ENCODE results near the gene SUSD5. TPM values are rescaled to one million over a fixed set of nuclear protein-coding genes. Genes with fewer than 3 reads are reported as not detected.

Gene SUSD5
- total RNA-seq, 4 donors from 2014 or later: 0.18 to 0.85 (median 0.40) TPM; not detected in 1

DNA sequence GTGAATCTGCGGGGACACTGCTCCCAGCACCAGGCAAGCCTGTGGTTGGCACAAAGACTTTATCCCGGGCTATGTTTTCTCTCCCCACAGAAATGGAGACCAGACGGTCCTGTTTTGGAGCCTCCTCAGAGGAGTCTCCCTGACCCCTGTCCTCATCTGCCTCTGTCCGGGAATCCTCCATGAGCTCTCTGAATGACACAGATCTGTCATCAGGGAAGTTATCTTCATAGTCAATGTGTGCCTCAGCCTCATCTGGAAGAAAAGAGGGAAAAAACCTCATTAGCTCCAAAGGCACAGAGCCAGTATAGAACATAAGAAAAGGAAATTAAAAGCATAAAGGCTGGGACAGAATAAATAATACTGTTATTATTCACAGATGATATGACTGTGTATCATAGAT lies 64.8 kb downstream of the SUSD5 start:
- TF ChIP-seq POLR2A (IDR thresholded peaks at IDR 0.05): no peak
- TF ChIP-seq, protein P1, sequence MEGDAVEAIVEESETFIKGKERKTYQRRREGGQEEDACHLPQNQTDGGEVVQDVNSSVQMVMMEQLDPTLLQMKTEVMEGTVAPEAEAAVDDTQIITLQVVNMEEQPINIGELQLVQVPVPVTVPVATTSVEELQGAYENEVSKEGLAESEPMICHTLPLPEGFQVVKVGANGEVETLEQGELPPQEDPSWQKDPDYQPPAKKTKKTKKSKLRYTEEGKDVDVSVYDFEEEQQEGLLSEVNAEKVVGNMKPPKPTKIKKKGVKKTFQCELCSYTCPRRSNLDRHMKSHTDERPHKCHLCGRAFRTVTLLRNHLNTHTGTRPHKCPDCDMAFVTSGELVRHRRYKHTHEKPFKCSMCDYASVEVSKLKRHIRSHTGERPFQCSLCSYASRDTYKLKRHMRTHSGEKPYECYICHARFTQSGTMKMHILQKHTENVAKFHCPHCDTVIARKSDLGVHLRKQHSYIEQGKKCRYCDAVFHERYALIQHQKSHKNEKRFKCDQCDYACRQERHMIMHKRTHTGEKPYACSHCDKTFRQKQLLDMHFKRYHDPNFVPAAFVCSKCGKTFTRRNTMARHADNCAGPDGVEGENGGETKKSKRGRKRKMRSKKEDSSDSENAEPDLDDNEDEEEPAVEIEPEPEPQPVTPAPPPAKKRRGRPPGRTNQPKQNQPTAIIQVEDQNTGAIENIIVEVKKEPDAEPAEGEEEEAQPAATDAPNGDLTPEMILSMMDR (IDR thresholded peaks at IDR 0.05): no peak
- Histone ChIP-seq H3K27ac (no peak overlapping the region), H3K4me1 (no peaks in the 10 kb centered on the region), H3K27me3 (no peaks in the 10 kb centered on the region), H3K9me3 (no peaks in the 10 kb centered on the region), H3K36me3 (no peaks in the 10 kb centered on the region), H3K4me3 (no peak overlapping the region)
- no peak for DNase-seq

DNA sequence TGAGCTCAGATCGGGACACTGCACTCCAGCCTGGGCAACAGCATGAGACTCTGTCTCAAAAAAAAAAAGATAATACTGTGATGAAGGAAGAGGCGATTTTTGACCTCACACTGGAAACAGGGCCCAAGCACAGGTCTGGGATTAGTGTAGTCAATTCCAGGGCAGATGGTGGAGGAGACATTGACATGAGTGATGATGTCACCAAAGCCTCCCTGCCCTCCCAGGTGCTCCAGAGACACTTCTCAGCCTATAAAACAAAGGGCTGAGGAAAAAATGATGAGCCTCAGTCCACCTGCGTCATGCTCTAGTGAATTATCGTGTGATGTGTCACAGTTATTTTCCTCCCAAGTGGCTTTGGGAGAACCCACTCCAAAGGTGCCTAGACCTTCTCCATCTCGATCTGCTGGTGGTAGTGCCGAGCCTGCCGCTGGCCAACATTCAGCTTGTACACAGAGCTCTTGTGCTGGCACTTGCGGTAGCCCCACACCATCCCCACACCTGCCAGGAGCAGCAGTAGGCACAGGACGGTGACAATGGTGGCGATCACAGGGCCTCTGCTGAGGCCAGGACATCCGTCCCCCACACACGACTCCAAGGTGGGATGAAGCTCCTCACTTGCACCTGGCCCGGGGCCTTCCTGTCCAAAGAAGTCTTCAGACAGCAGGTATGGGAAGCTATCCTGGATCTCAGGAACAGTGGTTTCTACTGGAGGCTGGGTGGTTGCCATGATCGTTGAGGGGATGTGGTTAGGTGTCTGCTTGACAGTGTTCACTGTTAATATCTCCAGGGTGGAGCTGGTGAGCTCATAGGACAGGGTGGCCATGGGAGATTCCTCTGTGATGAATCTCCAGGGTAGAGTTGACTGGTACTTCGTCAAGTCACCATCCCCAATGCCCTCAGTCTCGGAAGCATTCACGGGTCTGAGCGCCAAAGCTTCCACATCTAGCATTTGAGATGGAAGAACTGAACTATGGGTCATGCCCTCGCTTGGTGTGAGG lies 65.9 kb downstream of the SUSD5 start:
- no peak for TF ChIP-seq POLR2A (IDR thresholded peaks at IDR 0.05)
- TF ChIP-seq, protein P1 (IDR thresholded peaks at IDR 0.05): no peak
- no peak overlapping the region for H3K4me3 ChIP-seq
- H3K27ac ChIP-seq: no peak overlapping the region
- no peaks in the 10 kb centered on the region for H3K27me3 ChIP-seq
- no peaks in the 10 kb centered on the region for H3K36me3 ChIP-seq
- H3K4me1 ChIP-seq: no peaks in the 10 kb centered on the region
- DNase-seq: no peak
- no peaks in the 10 kb centered on the region for H3K9me3 ChIP-seq

DNA sequence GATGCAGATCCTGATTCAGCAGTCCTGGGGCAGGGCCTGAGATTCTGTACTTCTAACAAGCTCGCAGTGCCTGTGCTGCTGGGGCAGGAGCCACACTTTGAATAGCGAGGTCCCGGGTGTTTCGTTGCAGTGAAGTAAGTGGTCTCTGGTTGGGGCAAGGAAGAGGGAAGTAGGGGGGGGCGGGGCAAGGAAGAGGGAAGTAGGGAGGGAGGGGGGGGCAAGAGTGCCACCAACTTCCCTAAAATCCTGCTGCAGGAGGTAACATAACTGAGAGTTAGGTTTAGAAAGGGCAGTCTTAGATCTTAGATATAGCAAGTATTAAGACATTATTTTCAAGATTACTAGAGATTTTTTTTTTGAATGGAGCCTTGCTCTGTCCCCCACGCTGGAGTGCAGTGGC lies 69.3 kb downstream of the SUSD5 start:
- H3K27ac ChIP-seq: no peak overlapping the region
- DNase-seq: no peak
- H3K27me3 ChIP-seq: no peaks in the 10 kb centered on the region
- H3K4me3 ChIP-seq: no peak overlapping the region
- TF ChIP-seq, protein P1 (IDR thresholded peaks at IDR 0.05): no peak
- TF ChIP-seq POLR2A (IDR thresholded peaks at IDR 0.05): no peak
- H3K36me3 ChIP-seq: no peaks in the 10 kb centered on the region
- no peaks in the 10 kb centered on the region for H3K9me3 ChIP-seq
- no peaks in the 10 kb centered on the region for H3K4me1 ChIP-seq

GRCh38 chr3:33146791-33147445 lies 71.7 kb downstream of the SUSD5 start:
- no peak overlapping the region for H3K27ac ChIP-seq
- DNase-seq: no peak

GRCh38 chr3:33145901-33146580 lies 72.6 kb downstream of the SUSD5 start:
- no peak for DNase-seq
- no peaks in the 10 kb centered on the region for H3K27me3 ChIP-seq
- H3K9me3 ChIP-seq: no peaks in the 10 kb centered on the region
- no peak overlapping the region for H3K27ac ChIP-seq
- peaks cover 0 to 26% (median 0%) of the 10 kb centered on the region in 3 donors for H3K36me3 ChIP-seq
- no peak for TF ChIP-seq POLR2A (IDR thresholded peaks at IDR 0.05)
- TF ChIP-seq, protein P1 (IDR thresholded peaks at IDR 0.05): no peak
- H3K4me3 ChIP-seq: no peak overlapping the region
- H3K4me1 ChIP-seq: no peaks in the 10 kb centered on the region

More at GRCh38 chr3:33146791-33147445, 71.7 kb downstream of the SUSD5 start:
- no peaks in the 10 kb centered on the region for H3K4me1 ChIP-seq
- H3K36me3 ChIP-seq: peaks cover 0 to 17% (median 0%) of the 10 kb centered on the region in 3 donors
- no peak for TF ChIP-seq POLR2A (IDR thresholded peaks at IDR 0.05)
- TF ChIP-seq, protein P1 (IDR thresholded peaks at IDR 0.05): no peak
- no peaks in the 10 kb centered on the region for H3K9me3 ChIP-seq
- no peak overlapping the region for H3K4me3 ChIP-seq
- no peaks in the 10 kb centered on the region for H3K27me3 ChIP-seq
